ENCODE measurements around the gene HELZ. TPM values are rescaled to one million over a fixed set of nuclear protein-coding genes. Genes with fewer than 3 reads are reported as not detected.

Gene HELZ
- total RNA-seq, 1 donor from 2014 or later, result 47.4 TPM

DNA sequence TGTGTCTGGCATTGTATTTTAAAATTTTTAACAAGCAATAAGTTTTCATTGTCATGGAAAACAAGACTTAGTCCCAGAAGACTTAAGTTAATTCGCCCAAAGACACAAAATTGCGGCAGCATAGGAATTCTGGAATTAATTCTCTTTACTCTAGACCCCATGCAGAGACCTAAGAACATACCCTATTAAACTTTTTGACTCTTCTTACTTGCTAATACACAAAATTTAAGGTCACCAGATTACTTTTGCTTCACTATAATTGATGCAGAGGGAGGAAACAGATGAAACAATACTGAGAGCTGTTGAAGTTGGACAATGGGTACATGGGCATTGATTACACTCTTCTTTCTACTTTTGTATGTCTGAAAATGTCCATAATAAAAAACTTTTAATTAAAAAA, 12.6 kb downstream of the HELZ start:
- no peaks in the 10 kb centered on the region for H3K4me1 Mint-ChIP-seq (ENCODE audit: low read depth, unreplicated experiment)
- DNase-seq, result no peak
- H3K4me3 Mint-ChIP-seq (ENCODE audit: unreplicated experiment), result no peak overlapping the region
- H3K9me3 Mint-ChIP-seq (ENCODE audit: unreplicated experiment), result no peaks in the 10 kb centered on the region
- TF ChIP-seq, protein P1, sequence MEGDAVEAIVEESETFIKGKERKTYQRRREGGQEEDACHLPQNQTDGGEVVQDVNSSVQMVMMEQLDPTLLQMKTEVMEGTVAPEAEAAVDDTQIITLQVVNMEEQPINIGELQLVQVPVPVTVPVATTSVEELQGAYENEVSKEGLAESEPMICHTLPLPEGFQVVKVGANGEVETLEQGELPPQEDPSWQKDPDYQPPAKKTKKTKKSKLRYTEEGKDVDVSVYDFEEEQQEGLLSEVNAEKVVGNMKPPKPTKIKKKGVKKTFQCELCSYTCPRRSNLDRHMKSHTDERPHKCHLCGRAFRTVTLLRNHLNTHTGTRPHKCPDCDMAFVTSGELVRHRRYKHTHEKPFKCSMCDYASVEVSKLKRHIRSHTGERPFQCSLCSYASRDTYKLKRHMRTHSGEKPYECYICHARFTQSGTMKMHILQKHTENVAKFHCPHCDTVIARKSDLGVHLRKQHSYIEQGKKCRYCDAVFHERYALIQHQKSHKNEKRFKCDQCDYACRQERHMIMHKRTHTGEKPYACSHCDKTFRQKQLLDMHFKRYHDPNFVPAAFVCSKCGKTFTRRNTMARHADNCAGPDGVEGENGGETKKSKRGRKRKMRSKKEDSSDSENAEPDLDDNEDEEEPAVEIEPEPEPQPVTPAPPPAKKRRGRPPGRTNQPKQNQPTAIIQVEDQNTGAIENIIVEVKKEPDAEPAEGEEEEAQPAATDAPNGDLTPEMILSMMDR (IDR thresholded peaks at IDR 0.05; ENCODE audit: partially characterized antibody, unreplicated experiment), result no peak
- H3K27ac Mint-ChIP-seq (ENCODE audit: unreplicated experiment), result no peak overlapping the region
- H3K27me3 Mint-ChIP-seq (ENCODE audit: unreplicated experiment), result no peaks in the 10 kb centered on the region
- peaks cover 5% of the 10 kb centered on the region for H3K36me3 Mint-ChIP-seq (ENCODE audit: unreplicated experiment)

DNA sequence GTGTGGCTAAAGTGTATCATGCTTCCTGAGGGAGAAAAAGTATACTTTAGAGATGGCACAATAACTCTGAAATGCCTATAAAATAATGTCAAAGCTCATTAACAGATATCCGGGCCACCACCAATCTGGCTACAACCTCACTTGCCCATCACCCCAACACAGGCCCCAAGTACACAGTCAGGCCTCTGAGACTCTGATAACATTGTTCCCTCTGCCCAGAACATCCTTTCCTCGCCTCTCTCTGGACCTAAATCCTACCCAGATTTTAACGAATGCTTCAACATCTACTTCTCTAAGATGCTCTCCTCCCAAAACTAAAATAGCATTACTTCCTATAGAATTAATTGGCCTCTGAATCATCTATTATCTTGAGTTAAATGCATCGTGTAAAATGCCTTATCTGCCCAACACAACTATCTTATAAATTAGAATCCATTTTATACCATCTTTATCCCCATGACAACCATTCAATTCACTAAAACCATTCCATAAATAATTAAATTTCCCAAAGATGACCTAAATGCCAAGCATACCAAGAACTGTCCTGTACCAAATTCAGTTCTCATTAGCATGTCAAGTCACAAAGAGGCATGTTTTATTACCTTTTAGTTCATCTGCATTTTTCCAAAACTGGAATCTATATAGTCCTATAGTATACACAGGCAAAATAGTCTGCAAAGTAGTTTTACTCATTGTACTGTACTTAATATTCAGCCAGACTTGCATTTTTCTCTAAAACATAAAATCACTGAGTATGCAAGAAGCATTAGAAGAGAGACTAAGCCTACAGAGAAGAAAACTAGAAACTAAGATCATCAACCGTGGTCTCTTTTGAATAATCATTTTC, 15.7 kb downstream of the HELZ start:
- H3K27me3 Mint-ChIP-seq (ENCODE audit: unreplicated experiment), result no peaks in the 10 kb centered on the region
- no peaks in the 10 kb centered on the region for H3K4me1 Mint-ChIP-seq (ENCODE audit: low read depth, unreplicated experiment)
- no peak for DNase-seq
- H3K9me3 Mint-ChIP-seq (ENCODE audit: unreplicated experiment), result no peaks in the 10 kb centered on the region
- TF ChIP-seq, protein P1 (IDR thresholded peaks at IDR 0.05; ENCODE audit: partially characterized antibody, unreplicated experiment), result no peak
- no peak overlapping the region for H3K27ac Mint-ChIP-seq (ENCODE audit: unreplicated experiment)
- H3K4me3 Mint-ChIP-seq (ENCODE audit: unreplicated experiment), result no peak overlapping the region
- H3K36me3 Mint-ChIP-seq (ENCODE audit: unreplicated experiment), result no peaks in the 10 kb centered on the region

DNA sequence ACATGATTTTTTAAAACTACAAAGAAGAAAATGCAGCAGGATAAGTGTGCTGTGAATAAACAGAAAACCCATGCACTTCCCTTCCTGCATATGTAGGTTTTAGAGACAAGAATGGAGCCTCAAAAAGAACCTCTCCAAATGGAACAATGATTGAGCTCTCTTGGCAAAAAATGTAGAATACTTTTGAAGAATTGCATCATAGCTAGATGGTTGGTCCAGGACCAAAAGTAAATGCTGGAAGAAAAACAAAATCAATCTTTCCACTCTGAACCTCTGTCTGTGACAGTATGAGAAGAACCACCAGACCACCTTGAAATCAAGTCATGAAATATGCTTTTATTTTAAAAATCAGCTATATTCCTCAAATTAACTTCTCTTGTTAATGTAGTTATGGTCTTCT, 17.5 kb downstream of the HELZ start:
- Mint-ChIP-seq H3K27me3 (ENCODE audit: unreplicated experiment) (no peaks in the 10 kb centered on the region), H3K4me3 (ENCODE audit: unreplicated experiment) (no peak overlapping the region), H3K36me3 (ENCODE audit: unreplicated experiment) (no peaks in the 10 kb centered on the region), H3K27ac (ENCODE audit: unreplicated experiment) (no peak overlapping the region), H3K4me1 (ENCODE audit: low read depth, unreplicated experiment) (peaks cover 2% of the 10 kb centered on the region), H3K9me3 (ENCODE audit: unreplicated experiment) (no peaks in the 10 kb centered on the region)
- TF ChIP-seq, protein P1 (IDR thresholded peaks at IDR 0.05; ENCODE audit: partially characterized antibody, unreplicated experiment), result no peak
- DNase-seq, result no peak

DNA sequence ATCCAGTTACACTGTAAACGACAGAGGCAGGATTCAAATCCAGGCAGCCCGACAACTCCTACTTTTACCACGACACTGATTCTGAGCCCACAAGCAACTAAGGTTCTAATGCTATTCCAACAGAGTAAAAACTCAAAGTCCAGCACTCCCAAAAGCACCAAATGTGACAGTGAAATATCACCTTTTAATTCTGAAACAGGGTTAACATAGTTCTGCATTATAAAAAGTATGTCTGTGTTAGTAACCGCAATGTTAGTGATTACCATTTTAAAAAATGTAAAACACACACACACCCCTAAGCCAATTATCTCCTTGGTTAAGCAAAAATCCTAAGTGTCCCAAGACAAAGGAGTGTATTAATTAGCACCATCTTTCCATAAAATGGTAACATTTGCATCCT, 19.7 kb downstream of the HELZ start:
- no peak for DNase-seq
- no peaks in the 10 kb centered on the region for H3K27me3 Mint-ChIP-seq (ENCODE audit: unreplicated experiment)
- no peak overlapping the region for H3K27ac Mint-ChIP-seq (ENCODE audit: unreplicated experiment)
- H3K4me1 Mint-ChIP-seq (ENCODE audit: low read depth, unreplicated experiment), result peaks cover 6% of the 10 kb centered on the region
- H3K4me3 Mint-ChIP-seq (ENCODE audit: unreplicated experiment), result no peak overlapping the region
- no peaks in the 10 kb centered on the region for H3K9me3 Mint-ChIP-seq (ENCODE audit: unreplicated experiment)
- H3K36me3 Mint-ChIP-seq (ENCODE audit: unreplicated experiment), result no peaks in the 10 kb centered on the region
- TF ChIP-seq, protein P1 (IDR thresholded peaks at IDR 0.05; ENCODE audit: partially characterized antibody, unreplicated experiment), result no peak

DNA sequence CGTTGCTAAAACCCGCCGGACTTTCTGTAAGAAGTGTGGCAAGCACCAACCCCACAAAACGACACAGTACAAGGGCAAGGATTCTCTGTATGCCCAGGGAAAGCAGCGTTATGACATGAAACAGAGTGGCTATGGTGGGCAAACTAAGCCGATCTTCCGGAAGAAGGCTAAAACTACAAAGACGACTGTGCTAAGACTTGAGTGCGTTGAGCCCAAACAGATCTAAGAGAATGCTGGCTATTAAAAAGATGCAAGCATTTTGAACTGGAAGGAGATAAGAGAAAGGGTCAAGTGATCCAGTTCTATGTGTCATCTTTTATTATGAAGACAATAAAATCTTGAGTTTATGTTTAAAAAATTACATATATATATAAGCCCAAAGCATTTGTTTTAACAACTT, 20.3 kb downstream of the HELZ start:
- H3K9me3 Mint-ChIP-seq (ENCODE audit: unreplicated experiment), result peaks cover 3% of the 10 kb centered on the region
- H3K4me1 Mint-ChIP-seq (ENCODE audit: low read depth, unreplicated experiment), result peaks cover 11% of the 10 kb centered on the region
- TF ChIP-seq, protein P1 (IDR thresholded peaks at IDR 0.05; ENCODE audit: partially characterized antibody, unreplicated experiment), result no peak
- no peaks in the 10 kb centered on the region for H3K36me3 Mint-ChIP-seq (ENCODE audit: unreplicated experiment)
- no peak overlapping the region for H3K27ac Mint-ChIP-seq (ENCODE audit: unreplicated experiment)
- H3K4me3 Mint-ChIP-seq (ENCODE audit: unreplicated experiment), result no peak overlapping the region
- DNase-seq, result no peak
- H3K27me3 Mint-ChIP-seq (ENCODE audit: unreplicated experiment), result peaks cover 2% of the 10 kb centered on the region
